GM23338 (cell line): ENCODE data around the gene PLSCR4.

ENCODE experiments used
- JUNB ChIP-seq: IDR thresholded peaks from one replicate; pipeline ENCODE4 v1.6.1; 2016; ENCODE audit warnings: antibody characterized with exemption; ENCODE audit not compliant: unreplicated experiment
- POLR2AphosphoS5 ChIP-seq: IDR thresholded peaks from 2 replicates; pipeline ENCODE4 v1.6.1; 2016; ENCODE audit warnings: antibody characterized with exemption, low read depth
- TF ChIP-seq, protein P1 (sequence below), 2 experiments: fragments of 200-600 bp in 1 of 2; sonication (generic) in 1 of 2; conservative IDR thresholded peaks; 2 replicates each; pipeline versions ENCODE4 v1.5.1 to v1.6.1; 2016 to 2017; ENCODE audit warnings: antibody characterized with exemption in 2 of 2, low read depth in 2 of 2, mild to moderate bottlenecking in 2 of 2, moderate library complexity in 1 of 2
- TF ChIP-seq, protein P2 (sequence below): IDR thresholded peaks from one replicate; pipeline ENCODE4 v1.6.1; 2018; ENCODE audit warnings: antibody characterized with exemption; ENCODE audit not compliant: unreplicated experiment

GRCh38 chr3:146154995-146155394, 95.9 kb downstream of the PLSCR4 start:
- TF ChIP-seq, protein P1, sequence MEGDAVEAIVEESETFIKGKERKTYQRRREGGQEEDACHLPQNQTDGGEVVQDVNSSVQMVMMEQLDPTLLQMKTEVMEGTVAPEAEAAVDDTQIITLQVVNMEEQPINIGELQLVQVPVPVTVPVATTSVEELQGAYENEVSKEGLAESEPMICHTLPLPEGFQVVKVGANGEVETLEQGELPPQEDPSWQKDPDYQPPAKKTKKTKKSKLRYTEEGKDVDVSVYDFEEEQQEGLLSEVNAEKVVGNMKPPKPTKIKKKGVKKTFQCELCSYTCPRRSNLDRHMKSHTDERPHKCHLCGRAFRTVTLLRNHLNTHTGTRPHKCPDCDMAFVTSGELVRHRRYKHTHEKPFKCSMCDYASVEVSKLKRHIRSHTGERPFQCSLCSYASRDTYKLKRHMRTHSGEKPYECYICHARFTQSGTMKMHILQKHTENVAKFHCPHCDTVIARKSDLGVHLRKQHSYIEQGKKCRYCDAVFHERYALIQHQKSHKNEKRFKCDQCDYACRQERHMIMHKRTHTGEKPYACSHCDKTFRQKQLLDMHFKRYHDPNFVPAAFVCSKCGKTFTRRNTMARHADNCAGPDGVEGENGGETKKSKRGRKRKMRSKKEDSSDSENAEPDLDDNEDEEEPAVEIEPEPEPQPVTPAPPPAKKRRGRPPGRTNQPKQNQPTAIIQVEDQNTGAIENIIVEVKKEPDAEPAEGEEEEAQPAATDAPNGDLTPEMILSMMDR (conservative IDR thresholded peaks at IDR 0.05; ENCODE audit: low read depth in 2 of 2) = no peak
- TF ChIP-seq POLR2AphosphoS5 = no peak
- TF ChIP-seq JUNB = no peak
- TF ChIP-seq, protein P2, sequence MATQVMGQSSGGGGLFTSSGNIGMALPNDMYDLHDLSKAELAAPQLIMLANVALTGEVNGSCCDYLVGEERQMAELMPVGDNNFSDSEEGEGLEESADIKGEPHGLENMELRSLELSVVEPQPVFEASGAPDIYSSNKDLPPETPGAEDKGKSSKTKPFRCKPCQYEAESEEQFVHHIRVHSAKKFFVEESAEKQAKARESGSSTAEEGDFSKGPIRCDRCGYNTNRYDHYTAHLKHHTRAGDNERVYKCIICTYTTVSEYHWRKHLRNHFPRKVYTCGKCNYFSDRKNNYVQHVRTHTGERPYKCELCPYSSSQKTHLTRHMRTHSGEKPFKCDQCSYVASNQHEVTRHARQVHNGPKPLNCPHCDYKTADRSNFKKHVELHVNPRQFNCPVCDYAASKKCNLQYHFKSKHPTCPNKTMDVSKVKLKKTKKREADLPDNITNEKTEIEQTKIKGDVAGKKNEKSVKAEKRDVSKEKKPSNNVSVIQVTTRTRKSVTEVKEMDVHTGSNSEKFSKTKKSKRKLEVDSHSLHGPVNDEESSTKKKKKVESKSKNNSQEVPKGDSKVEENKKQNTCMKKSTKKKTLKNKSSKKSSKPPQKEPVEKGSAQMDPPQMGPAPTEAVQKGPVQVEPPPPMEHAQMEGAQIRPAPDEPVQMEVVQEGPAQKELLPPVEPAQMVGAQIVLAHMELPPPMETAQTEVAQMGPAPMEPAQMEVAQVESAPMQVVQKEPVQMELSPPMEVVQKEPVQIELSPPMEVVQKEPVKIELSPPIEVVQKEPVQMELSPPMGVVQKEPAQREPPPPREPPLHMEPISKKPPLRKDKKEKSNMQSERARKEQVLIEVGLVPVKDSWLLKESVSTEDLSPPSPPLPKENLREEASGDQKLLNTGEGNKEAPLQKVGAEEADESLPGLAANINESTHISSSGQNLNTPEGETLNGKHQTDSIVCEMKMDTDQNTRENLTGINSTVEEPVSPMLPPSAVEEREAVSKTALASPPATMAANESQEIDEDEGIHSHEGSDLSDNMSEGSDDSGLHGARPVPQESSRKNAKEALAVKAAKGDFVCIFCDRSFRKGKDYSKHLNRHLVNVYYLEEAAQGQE = no peak
